Suprapubic skin (tissue), 4 donors: ENCODE measurements around the gene HNRNPA2B1. TPM values are rescaled to one million over a fixed set of nuclear protein-coding genes. Genes with fewer than 3 reads are reported as not detected.
"Not testable (repeated sequence)": the region's sequence is repeated elsewhere in the genome, so short reads cannot be mapped to it uniquely, and the experiment has no call there.

Experiments used
- DNase-seq, 2 donors: peaks; one replicate each; pipeline ENCODE4 v3.0.0-alpha.2; 2019; ENCODE audit warnings: low spot score in 2 of 2
- H3K27ac ChIP-seq: fragments of 200-600 bp; sonication (generic); one replicate; pipeline ENCODE4 v1.5.1; 2019
- H3K27me3 ChIP-seq: fragments of 200-600 bp; sonication (generic); one replicate; pipeline ENCODE4 v1.5.1; 2019
- H3K36me3 ChIP-seq: fragments of 200-600 bp; sonication (generic); one replicate; pipeline ENCODE4 v1.5.1; 2019
- H3K4me1 ChIP-seq: fragments of 200-600 bp; sonication (generic); one replicate; pipeline ENCODE4 v1.5.1; 2019
- H3K4me3 ChIP-seq: fragments of 200-600 bp; sonication (generic); one replicate; pipeline ENCODE4 v1.5.1; 2019; ENCODE audit warnings: mild to moderate bottlenecking
- H3K9me3 ChIP-seq: fragments of 200-600 bp; sonication (generic); one replicate; pipeline ENCODE4 v1.5.1; 2019
- EP300 ChIP-seq: sonication (generic); formaldehyde crosslinking; IDR thresholded peaks from one replicate; pipeline ENCODE4 v1.6.1; 2017; ENCODE audit warnings: antibody characterized with exemption
- POLR2A ChIP-seq, 2 donors: fragments of 450-650 bp; IDR thresholded peaks; one replicate each; pipeline ENCODE4 v1.6.1; 2017; ENCODE audit warnings: antibody characterized with exemption in 2 of 2, mild to moderate bottlenecking in 2 of 2, moderate library complexity in 2 of 2
- POLR2AphosphoS5 ChIP-seq, 3 donors: sonication (generic); formaldehyde crosslinking; IDR thresholded peaks; one replicate each; pipeline ENCODE4 v1.6.1; 2017; ENCODE audit warnings: antibody characterized with exemption in 3 of 3
- WGBS: methylation state at CpG from one replicate; pipeline ENCODE4 v1.1.5; 2018; 5-methylcytosine and 5-hydroxymethylcytosine counted together
- total RNA-seq, 4 donors: library from RNA; depleted of rRNA; stranded (reverse); fragments of >200 nt; gene quantifications; one replicate each; pipeline ENCODE4 v1.1.0, GENCODE V29; 2016
- TF ChIP-seq, protein P1 (sequence below), 2 donors: fragments of 200-600 bp in 1 of 2; fragments of 450-650 bp in 1 of 2; sonication (generic) in 1 of 2; IDR thresholded peaks; one replicate each; pipeline ENCODE4 v1.5.1; 2016 to 2019; ENCODE audit warnings: antibody characterized with exemption in 2 of 2, mild to moderate bottlenecking in 1 of 2, moderate library complexity in 1 of 2

The HNRNPA2B1 gene
- total RNA-seq, 4 donors from 2014 or later, result 88.2 to 228 (median 137) TPM

- no peaks in the 10 kb centered on the region for H3K27me3 ChIP-seq
- H3K27ac ChIP-seq, result no peak overlapping the region
- no peak for TF ChIP-seq POLR2A (IDR thresholded peaks at IDR 0.05)
- TF ChIP-seq, protein P1, sequence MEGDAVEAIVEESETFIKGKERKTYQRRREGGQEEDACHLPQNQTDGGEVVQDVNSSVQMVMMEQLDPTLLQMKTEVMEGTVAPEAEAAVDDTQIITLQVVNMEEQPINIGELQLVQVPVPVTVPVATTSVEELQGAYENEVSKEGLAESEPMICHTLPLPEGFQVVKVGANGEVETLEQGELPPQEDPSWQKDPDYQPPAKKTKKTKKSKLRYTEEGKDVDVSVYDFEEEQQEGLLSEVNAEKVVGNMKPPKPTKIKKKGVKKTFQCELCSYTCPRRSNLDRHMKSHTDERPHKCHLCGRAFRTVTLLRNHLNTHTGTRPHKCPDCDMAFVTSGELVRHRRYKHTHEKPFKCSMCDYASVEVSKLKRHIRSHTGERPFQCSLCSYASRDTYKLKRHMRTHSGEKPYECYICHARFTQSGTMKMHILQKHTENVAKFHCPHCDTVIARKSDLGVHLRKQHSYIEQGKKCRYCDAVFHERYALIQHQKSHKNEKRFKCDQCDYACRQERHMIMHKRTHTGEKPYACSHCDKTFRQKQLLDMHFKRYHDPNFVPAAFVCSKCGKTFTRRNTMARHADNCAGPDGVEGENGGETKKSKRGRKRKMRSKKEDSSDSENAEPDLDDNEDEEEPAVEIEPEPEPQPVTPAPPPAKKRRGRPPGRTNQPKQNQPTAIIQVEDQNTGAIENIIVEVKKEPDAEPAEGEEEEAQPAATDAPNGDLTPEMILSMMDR (IDR thresholded peaks at IDR 0.05), result no peak
- TF ChIP-seq EP300, result no peak
- TF ChIP-seq POLR2AphosphoS5 (IDR thresholded peaks at IDR 0.05), result no peak
- DNase-seq, result no peak
- peaks cover 52% of the 10 kb centered on the region for H3K36me3 ChIP-seq
- peak overlapping the region; percentile 99 for H3K4me3 ChIP-seq
- peaks cover 54% of the 10 kb centered on the region for H3K4me1 ChIP-seq
- WGBS, result 11% methylated on average over 5 of the region's 5 CpGs
- H3K9me3 ChIP-seq, result no peaks in the 10 kb centered on the region
These were observed 3.1 kb downstream of the HNRNPA2B1 start for GRCh38 chr7:26197153-26198115.

GRCh38 chr7:26195867-26196657 lies 4.5 kb downstream of the HNRNPA2B1 start:
- Histone ChIP-seq H3K27ac (no peak overlapping the region), H3K9me3 (no peaks in the 10 kb centered on the region), H3K36me3 (peaks cover 66% of the 10 kb centered on the region), H3K27me3 (no peaks in the 10 kb centered on the region), H3K4me3 (peak overlapping the region; percentile 99), H3K4me1 (peaks cover 56% of the 10 kb centered on the region)
- DNase-seq, result no peak
- WGBS, result 49% methylated on average over 10 of the region's 10 CpGs
- no peak for TF ChIP-seq POLR2A (IDR thresholded peaks at IDR 0.05)
- TF ChIP-seq, protein P1 (IDR thresholded peaks at IDR 0.05), result no peak
- no peak for TF ChIP-seq EP300
- no peak for TF ChIP-seq POLR2AphosphoS5 (IDR thresholded peaks at IDR 0.05)

DNA sequence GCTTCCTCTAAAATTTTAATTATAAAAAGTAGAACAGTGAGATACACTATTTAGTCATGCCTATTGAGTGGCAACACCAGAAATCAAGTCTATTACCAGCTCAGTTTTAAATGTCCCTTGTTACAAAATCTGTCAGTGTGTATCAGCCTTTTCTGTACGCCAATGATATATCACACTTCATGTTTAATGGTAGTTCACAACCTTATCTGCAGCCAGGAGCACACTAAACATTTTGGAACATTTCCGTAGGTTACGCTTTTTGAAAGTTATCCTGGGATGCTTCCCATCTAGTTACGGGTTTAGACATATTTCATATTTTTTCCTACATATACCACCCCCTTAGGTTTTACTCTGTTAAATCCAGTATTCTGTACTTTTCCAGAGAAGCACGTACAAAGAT lies 5.4 kb downstream of the HNRNPA2B1 start:
- H3K4me1 ChIP-seq, result peaks cover 56% of the 10 kb centered on the region
- TF ChIP-seq POLR2AphosphoS5 (IDR thresholded peaks at IDR 0.05) (no peak), POLR2A (IDR thresholded peaks at IDR 0.05) (no peak)
- TF ChIP-seq, protein P1 (IDR thresholded peaks at IDR 0.05), result no peak
- no peaks in the 10 kb centered on the region for H3K27me3 ChIP-seq
- no peak overlapping the region for H3K27ac ChIP-seq
- WGBS, result 77% methylated on average over 5 of the region's 5 CpGs
- no peaks in the 10 kb centered on the region for H3K9me3 ChIP-seq
- H3K36me3 ChIP-seq, result peaks cover 74% of the 10 kb centered on the region
- H3K4me3 ChIP-seq, result no peak overlapping the region
- no peak for DNase-seq

DNA sequence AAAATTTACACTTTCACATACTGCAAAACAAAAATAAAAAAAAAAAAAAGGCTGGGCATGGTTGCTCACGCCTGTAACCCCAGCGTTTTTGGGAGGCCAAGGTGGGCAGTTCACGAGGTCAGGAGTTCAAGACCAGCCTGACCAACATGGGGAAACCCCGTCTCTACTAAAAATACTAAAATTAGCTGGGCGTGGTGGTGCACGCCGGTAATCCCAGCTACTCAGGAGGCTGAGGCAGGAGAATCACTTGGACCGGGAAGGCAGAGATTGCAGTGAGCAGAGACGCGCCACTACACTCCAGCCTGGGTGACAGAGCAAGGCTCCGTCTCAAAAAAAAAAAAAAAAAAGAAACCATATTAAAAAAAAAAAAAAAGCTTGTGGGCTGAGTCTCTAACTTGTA lies 5.8 kb downstream of the HNRNPA2B1 start:
- WGBS, result 64% methylated on average over 11 of the region's 11 CpGs
- DNase-seq, result peak in 1 of 2 donors; percentile 37
- not testable (repeated sequence) for H3K27me3 ChIP-seq, H3K27ac ChIP-seq, H3K9me3 ChIP-seq, H3K4me3 ChIP-seq
- H3K4me1 ChIP-seq, result peaks cover 56% of the 10 kb centered on the region
- peaks cover 78% of the 10 kb centered on the region for H3K36me3 ChIP-seq

- no peaks in the 10 kb centered on the region for H3K9me3 ChIP-seq
- TF ChIP-seq POLR2A (IDR thresholded peaks at IDR 0.05) (no peak), EP300 (no peak)
- TF ChIP-seq, protein P1 (IDR thresholded peaks at IDR 0.05), result no peak
- no peaks in the 10 kb centered on the region for H3K27me3 ChIP-seq
- no peak for DNase-seq
- H3K4me3 ChIP-seq, result no peak overlapping the region
- peaks cover 56% of the 10 kb centered on the region for H3K4me1 ChIP-seq
- 72% methylated on average over 8 of the region's 8 CpGs for WGBS
- H3K36me3 ChIP-seq, result peaks cover 89% of the 10 kb centered on the region
- H3K27ac ChIP-seq, result no peak overlapping the region
These were observed 6.9 kb downstream of the HNRNPA2B1 start for GRCh38 chr7:26193432-26194207.
